Measurements from ENCODE around the gene FN1. TPM values are rescaled to one million over a fixed set of nuclear protein-coding genes. Genes with fewer than 3 reads are reported as not detected.

Gene FN1
- total RNA-seq, 4 donors from 2014 or later: 45.8 to 78.1 (median 52.7) TPM

- Histone ChIP-seq H3K9me3 (no peaks in the 10 kb centered on the region), H3K4me1 (no peaks in the 10 kb centered on the region), H3K36me3 (peaks cover 17% of the 10 kb centered on the region), H3K27me3 (no peaks in the 10 kb centered on the region), H3K27ac (no peak overlapping the region), H3K4me3 (no peak overlapping the region)
- no peak for TF ChIP-seq CTCF (IDR thresholded peaks at IDR 0.05)
- no peak for TF ChIP-seq POLR2A (IDR thresholded peaks at IDR 0.05)
- no peak for TF ChIP-seq POLR2AphosphoS5 (IDR thresholded peaks at IDR 0.05)
- no peak for TF ChIP-seq EP300 (IDR thresholded peaks at IDR 0.05)
- WGBS: 90% methylated on average over 3 of the region's 3 CpGs
- DNase-seq (ENCODE audit: low spot score in 2 of 2): no peak
These were observed 28.8 kb downstream of the FN1 start for GRCh38 chr2:215407061-215407460.

- no peak overlapping the region for H3K27ac ChIP-seq
- H3K36me3 ChIP-seq: peaks cover 17% of the 10 kb centered on the region
- no peak for DNase-seq (ENCODE audit: low spot score in 2 of 2)
- no peaks in the 10 kb centered on the region for H3K27me3 ChIP-seq
- H3K9me3 ChIP-seq: no peaks in the 10 kb centered on the region
- no peak overlapping the region for H3K4me3 ChIP-seq
- no peak for TF ChIP-seq CTCF (IDR thresholded peaks at IDR 0.05)
- no peak for TF ChIP-seq POLR2AphosphoS5 (IDR thresholded peaks at IDR 0.05)
- no peak for TF ChIP-seq EP300 (IDR thresholded peaks at IDR 0.05)
- TF ChIP-seq POLR2A (IDR thresholded peaks at IDR 0.05): no peak
- WGBS: 95% methylated on average over 9 of the region's 11 CpGs
- H3K4me1 ChIP-seq: no peaks in the 10 kb centered on the region
These were observed 29.9 kb downstream of the FN1 start for GRCh38 chr2:215405722-215406581.

- Histone ChIP-seq H3K27ac (no peak overlapping the region), H3K36me3 (peaks cover 16% of the 10 kb centered on the region), H3K4me3 (no peak overlapping the region), H3K9me3 (no peaks in the 10 kb centered on the region), H3K4me1 (no peaks in the 10 kb centered on the region), H3K27me3 (no peaks in the 10 kb centered on the region)
- TF ChIP-seq CTCF (IDR thresholded peaks at IDR 0.05) (no peak), EP300 (IDR thresholded peaks at IDR 0.05) (no peak), POLR2A (IDR thresholded peaks at IDR 0.05) (no peak), POLR2AphosphoS5 (IDR thresholded peaks at IDR 0.05) (no peak)
- DNase-seq (ENCODE audit: low spot score in 2 of 2): no peak
- 91% methylated on average over 8 of the region's 8 CpGs for WGBS
These were observed 31.4 kb downstream of the FN1 start for GRCh38 chr2:215404348-215405012.

- H3K4me3 ChIP-seq: no peak overlapping the region
- DNase-seq (ENCODE audit: low spot score in 2 of 2): no peak
- peaks cover 15% of the 10 kb centered on the region for H3K36me3 ChIP-seq
- H3K4me1 ChIP-seq: no peaks in the 10 kb centered on the region
- WGBS: 63% methylated on average over 10 of the region's 10 CpGs
- no peak for TF ChIP-seq POLR2A (IDR thresholded peaks at IDR 0.05)
- no peak for TF ChIP-seq EP300 (IDR thresholded peaks at IDR 0.05)
- H3K27ac ChIP-seq: no peak overlapping the region
- H3K9me3 ChIP-seq: no peaks in the 10 kb centered on the region
- H3K27me3 ChIP-seq: no peaks in the 10 kb centered on the region
These were observed 32.2 kb downstream of the FN1 start for GRCh38 chr2:215403441-215404347.

GRCh38 chr2:215401896-215402379 is 33.9 kb downstream of the FN1 start:
- no peaks in the 10 kb centered on the region for H3K27me3 ChIP-seq
- WGBS: 68% methylated on average over 3 of the region's 3 CpGs
- no peak overlapping the region for H3K4me3 ChIP-seq
- no peak for TF ChIP-seq POLR2A (IDR thresholded peaks at IDR 0.05)
- no peak for TF ChIP-seq POLR2AphosphoS5 (IDR thresholded peaks at IDR 0.05)
- TF ChIP-seq EP300 (IDR thresholded peaks at IDR 0.05): no peak
- TF ChIP-seq CTCF (IDR thresholded peaks at IDR 0.05): no peak
- H3K4me1 ChIP-seq: no peaks in the 10 kb centered on the region
- no peak for DNase-seq (ENCODE audit: low spot score in 2 of 2)
- peaks cover 14% of the 10 kb centered on the region for H3K36me3 ChIP-seq
- H3K9me3 ChIP-seq: no peaks in the 10 kb centered on the region
- H3K27ac ChIP-seq: no peak overlapping the region
